Activated CD4-positive, alpha-beta T cell treated with anti-CD3 and anti-CD28 coated beads for 1 hour (primary cell): Measurements from ENCODE around the gene SYDE2.
"Not testable (repeated sequence)": the region's sequence is repeated elsewhere in the genome, so short reads cannot be mapped to it uniquely, and the experiment has no call there.

Source experiments
- DNase-seq: peaks from one replicate; pipeline ENCODE4 v3.0.0-alpha.2; 2020

SYDE2 gene, protein sequence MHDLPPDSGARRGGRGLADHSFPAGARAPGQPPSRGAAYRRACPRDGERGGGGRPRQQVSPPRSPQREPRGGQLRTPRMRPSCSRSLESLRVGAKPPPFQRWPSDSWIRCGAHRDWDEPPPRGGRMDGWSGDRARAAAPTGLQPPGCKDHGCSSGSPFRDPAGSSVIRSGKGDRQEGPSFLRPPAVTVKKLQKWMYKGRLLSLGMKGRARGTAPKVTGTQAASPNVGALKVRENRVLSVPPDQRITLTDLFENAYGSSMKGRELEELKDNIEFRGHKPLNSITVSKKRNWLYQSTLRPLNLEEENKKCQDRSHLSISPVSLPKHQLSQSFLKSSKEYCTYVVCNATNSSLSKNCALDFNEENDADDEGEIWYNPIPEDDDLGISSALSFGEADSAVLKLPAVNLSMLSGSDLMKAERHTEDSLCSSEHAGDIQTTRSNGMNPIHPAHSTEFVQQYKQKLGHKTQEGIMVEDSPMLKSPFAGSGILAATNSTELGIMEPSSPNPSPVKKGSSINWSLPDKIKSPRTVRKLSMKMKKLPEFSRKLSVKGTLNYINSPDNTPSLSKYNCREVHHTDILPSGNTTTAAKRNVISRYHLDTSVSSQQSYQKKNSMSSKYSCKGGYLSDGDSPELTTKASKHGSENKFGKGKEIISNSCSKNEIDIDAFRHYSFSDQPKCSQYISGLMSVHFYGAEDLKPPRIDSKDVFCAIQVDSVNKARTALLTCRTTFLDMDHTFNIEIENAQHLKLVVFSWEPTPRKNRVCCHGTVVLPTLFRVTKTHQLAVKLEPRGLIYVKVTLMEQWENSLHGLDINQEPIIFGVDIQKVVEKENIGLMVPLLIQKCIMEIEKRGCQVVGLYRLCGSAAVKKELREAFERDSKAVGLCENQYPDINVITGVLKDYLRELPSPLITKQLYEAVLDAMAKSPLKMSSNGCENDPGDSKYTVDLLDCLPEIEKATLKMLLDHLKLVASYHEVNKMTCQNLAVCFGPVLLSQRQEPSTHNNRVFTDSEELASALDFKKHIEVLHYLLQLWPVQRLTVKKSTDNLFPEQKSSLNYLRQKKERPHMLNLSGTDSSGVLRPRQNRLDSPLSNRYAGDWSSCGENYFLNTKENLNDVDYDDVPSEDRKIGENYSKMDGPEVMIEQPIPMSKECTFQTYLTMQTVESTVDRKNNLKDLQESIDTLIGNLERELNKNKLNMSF

DNA sequence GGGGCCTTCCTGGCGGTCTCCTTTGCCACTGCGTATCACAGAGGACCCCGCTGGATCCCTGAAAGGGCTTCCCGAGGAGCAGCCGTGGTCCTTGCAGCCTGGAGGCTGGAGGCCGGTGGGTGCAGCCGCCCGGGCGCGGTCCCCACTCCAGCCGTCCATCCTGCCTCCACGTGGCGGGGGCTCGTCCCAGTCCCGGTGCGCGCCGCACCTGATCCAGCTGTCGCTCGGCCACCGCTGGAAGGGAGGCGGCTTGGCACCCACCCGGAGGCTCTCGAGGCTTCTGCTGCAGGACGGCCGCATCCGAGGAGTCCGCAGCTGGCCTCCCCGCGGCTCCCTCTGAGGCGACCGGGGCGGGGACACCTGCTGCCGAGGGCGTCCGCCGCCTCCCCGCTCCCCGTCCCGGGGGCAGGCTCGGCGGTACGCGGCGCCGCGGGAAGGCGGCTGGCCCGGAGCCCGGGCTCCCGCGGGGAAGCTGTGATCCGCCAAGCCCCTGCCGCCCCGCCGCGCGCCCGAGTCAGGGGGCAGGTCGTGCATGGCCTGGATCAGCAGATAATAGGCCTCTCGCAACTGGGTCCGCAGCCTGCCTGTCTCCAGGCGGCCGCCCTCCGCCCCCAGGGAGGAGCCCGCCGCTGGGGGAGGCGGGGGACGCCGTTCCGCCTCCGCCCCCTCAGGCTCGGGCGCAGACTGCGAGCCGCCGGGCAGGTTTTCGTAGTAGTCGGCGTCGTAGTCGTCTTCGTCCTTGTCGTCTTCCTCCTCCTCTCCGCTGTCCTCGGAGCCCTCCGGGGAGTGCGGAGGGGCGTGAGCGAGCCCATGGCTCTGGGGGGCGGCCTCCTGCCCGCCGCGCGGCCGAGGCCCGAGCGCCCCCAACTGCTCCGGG is at the start of gene SYDE2:
SYDE2 (minus strand) TSS at position 554 of the 877 bp plus-strand sequence; CDS start at position 534, 20 bp downstream.
- DNase-seq = peak; percentile 67

- DNase-seq = not testable (repeated sequence)
These were observed 48.2 kb upstream of the SYDE2 start for GRCh38 chr1:85249042-85249441.

DNA sequence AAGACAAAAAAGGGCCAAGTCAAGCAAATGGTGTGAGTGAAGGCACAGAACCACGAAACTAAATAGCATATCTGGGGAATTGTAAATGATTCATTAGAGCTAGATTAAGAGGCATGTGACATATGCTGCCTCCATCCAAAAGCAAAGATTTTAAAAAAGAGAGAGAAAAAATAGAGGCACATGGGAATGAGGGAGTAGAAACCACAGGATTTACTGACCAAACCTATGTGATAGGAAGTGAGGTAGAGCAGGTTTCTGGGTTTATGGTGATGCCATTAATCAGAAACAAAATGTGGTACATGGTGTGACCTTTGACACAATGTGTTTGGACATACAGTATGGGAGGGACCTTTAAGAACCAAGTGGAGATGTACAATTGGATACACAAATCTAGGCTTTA is 45.1 kb upstream of the SYDE2 start:
- DNase-seq = no peak

DNA sequence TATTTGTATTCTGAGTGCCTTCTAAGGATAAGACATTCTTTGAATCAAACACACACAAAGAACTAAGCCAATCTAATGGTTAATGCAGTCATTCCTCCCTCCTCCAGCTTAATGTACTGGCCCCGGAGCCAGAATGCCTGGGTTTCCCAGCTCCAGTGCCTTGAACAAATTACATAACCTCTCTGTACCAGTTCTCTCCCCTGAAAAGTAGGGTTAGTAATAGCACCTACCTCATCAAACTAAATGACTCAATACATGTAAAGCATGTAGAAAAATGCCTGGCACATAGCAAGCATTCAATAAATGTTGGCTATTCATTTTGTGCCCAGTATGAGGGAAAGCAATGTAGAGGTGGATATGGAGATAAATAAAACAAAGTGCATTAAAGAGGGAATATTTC is 44.6 kb upstream of the SYDE2 start:
- no peak for DNase-seq

DNA sequence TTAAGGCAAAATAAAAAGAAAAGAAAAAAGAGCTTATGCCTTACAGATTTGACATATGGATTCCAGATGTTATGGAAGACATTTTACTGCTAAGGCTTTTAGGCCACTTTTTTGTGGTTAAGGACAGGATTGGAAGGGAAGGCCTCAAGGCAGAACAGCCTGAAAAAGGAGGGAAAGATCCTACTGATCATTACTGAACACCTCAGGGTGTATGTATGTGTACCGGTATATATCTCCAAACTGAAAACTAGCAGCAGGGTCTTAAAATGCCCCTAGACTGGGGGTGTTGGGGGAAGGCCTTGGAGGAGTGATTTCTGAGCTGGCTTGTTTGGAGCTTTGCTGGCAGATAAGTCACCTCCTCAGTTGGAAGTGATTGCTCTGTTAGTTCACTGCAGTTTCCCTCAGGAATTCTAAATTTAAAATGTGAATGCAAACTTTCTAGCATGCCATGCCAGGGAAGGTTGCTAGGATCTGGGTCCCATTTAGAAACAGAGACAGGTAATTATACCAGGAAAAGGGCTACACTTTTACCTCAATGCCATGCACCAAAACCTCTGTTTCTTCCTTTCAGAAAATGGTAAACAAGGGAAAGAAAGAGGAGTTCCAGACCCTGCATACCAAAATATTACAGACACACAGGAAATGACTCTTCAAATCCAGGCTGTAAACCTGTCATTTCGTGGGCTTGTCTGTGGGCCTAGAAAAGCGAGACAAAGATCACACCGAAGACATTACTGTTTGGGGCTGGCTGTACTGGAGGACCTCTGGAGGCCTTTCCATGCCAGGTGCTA is 43.6 kb upstream of the SYDE2 start:
- no peak for DNase-seq

- no peak for DNase-seq
These were observed 42.6 kb upstream of the SYDE2 start for GRCh38 chr1:85243372-85243771.

DNA sequence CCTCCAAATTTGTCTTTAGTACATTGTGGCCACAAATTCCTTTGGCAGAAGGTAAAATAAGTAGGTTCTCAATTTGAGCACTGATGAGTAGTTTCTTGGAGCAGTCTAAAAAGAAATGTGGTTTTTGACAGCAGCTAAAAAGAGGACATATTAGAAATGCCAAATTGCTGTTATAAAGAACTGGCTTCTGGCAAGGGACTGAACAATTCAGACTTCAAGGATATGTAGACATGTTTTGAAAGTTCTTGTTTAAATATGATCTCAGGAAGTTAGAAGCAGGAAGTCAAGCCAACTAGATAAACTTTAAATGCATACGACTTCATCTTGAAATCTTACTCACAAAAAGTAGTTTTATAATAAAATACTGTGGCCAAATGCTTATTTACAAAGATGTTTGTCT is 39.8 kb upstream of the SYDE2 start:
- DNase-seq = no peak

DNA sequence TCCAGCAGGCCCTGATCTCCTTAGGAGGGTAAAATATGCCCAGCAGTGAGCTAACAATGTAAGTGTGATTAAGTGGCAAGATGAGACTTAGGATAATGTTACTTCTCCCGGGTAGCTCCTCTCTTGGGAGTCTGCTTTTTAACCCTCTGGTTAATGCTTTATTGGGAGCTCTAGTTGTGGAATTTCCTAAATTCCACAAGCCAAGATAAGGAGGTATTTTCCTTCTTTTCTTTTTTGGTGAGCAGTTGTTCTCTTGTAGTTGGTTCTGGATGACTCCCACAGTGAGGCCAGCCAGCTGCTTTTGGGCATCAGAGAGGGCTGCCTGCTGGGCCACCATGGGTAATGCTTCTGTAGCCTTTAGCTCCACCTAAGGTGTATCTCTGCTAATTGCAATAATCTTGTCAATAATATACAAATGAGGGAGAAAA is 39.4 kb upstream of the SYDE2 start:
- no peak for DNase-seq

- DNase-seq = no peak
These were observed 36.8 kb upstream of the SYDE2 start for GRCh38 chr1:85237613-85238012.

DNA sequence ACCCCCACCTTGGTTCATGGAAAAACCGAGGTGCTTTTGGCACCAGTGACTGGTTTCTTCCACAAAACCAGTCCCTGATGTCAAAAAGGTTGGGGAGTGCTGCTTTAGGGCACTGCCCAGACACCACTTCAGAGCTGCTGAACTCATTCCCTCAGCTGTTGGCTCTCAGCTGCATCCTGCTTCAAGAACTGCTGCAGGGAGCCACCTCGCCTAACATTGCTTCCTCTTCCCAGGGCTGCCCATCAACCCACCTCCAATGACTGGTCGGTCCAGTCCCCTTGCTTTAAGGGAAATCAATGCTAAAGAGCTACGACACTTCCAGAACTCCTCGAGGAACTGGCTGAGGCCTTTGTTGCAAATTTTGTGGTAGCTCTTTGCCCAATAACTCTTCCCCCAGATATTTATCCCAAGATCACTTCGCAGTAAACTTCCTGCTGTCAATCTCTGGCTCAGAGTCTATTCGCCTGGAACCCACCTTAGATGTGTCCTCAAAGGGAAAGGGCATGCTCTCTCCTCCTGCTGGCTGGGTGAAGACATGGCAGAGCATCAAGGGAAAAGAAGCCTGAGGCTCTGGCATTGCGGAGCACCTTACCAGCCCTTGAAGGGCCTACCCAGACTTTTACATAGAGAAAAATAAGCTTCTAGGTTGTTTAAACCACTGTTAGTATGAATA is 29.6 kb upstream of the SYDE2 start:
- DNase-seq = no peak

DNA sequence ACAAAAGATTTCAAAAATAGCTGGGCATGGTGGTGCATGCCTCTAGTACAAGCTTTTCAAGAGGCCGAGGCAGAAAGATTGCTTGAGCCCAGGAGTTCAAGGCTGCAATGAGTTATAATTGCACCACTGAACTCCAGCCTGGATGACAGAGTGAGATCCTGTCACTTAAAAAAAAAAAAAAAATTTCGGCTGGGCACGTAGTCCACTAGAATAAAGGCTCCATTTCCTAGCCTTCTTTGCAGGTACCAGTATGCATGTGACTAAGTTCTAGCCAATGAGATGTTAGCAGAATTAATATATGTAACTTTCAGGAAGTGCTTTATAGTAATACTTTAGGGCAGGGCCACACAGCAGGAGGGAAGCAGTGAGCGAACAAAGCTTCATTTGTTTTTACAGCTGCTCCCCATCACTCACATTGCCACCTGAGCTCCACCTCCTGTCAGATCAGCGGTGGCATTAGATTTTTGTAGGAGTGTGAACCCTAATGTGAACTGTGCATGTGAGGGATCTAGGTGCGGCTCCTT is 28.8 kb upstream of the SYDE2 start:
- DNase-seq = no peak

GRCh38 chr1:85228972-85229371 is 28.2 kb upstream of the SYDE2 start:
- DNase-seq = no peak

DNA sequence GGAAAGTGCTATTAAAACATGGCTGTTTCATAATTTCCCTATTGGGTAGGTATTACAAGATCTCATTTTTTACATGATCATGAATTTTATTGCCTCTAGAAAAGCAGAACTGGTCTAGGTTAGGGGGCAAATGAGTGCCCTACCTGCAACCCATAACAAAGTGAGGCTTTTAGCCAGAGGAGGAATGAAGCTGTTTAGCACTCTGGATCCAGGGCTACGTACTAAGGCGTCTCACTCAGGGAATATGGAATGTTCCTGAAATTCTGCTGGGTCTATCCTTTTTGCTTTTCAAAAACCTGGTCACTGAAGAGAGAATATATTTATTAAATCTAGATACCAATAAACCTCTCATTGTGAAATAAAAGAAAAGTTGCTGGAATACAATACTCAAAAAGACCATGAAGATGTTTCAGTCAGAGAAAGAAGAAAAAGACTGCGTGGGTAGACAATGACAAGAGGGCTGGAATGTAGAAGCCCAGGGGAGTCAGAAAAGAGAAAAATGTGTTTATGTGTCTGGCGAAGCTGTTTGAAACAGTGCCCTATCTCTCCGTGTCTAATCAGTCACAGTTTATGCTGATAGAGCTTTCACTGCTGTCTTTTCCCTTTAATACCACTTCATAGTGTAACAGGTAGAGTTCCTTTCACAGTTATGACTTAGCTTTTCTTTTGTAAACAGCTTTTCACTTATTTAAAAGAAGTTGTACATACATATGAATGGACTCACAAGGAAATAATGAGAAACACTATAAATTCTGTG is 25.0 kb upstream of the SYDE2 start:
- DNase-seq = no peak

- no peak for DNase-seq
These were observed 24.2 kb upstream of the SYDE2 start for GRCh38 chr1:85224734-85225623.

DNA sequence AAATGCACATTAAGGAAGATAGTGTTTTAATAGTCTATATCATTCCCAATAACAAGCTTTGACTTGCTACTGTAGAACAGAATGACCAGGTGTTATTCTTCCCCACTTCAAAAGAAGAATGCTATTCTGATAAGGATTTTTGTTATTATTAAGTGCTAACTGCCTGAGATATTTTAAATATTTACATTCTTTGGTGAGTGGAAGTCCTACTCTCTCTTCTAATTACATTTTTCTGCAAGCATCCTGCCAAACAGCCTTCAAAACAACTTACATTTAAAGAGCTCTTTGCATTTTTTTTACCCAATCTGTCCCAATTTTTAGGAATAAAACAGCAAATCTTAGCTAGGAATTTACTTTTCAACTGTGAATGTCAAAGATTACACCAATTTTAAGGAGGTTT is 23.5 kb upstream of the SYDE2 start:
- DNase-seq = no peak

- DNase-seq = no peak
These were observed 22.5 kb upstream of the SYDE2 start for GRCh38 chr1:85223334-85223733.

- DNase-seq = no peak
These were observed 20.0 kb upstream of the SYDE2 start for GRCh38 chr1:85220756-85221201.

DNA sequence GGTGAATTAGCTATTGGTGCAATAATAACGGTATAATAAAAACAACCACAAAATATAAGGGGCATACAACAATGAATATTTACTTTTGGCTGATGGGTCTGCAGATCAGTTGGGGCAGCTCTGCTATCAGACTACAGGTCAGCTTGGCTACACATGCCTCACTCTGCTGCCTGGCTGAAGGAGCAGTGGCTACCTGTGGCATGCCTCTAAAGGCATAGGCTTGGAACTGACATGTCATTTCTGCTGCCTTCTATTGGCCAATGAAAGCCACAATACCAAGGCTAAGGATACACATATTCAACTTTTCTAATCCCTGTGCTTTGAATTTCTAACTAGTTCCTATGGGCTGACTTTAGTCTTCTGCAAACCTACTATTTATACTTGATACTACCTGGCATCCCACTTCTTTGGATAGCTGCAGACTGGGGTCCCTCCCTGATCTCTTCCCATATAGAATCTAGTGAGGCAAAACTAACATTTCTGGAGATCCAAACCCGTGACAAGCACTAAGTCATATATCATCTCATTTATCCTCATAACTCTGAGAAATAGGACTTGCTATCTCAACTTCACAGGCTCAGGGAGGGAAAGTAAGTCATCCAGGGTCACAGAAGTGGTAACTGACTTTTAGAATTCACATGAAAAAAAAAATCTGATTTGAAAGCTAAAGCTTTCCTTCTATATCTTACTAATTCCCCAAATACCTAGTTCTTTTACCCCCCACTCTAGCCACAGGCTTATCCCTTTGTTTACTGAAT is 19.2 kb upstream of the SYDE2 start:
- no peak for DNase-seq
